Activated CD8-positive, alpha-beta memory T cell treated with anti-CD3 and anti-CD28 coated beads for 4 hours (primary cell): ENCODE measurements around the gene GALNTL6.
"Not testable (repeated sequence)": the region's sequence is repeated elsewhere in the genome, so short reads cannot be mapped to it uniquely, and the experiment has no call there.

Experiments used
- DNase-seq, 2 donors: peaks; one replicate each; pipeline ENCODE4 v3.0.0-alpha.2; 2020; ENCODE audit warnings: low read depth in 2 of 2

Gene GALNTL6

GRCh38 chr4:172390331-172390730, 577.1 kb downstream of the GALNTL6 start:
- no peak for DNase-seq

- no peak for DNase-seq
These were observed 579.5 kb downstream of the GALNTL6 start for GRCh38 chr4:172392741-172393140.

GRCh38 chr4:172393220-172393619, 580.0 kb downstream of the GALNTL6 start:
- DNase-seq, result no peak

- no peak for DNase-seq
These were observed 591.5 kb downstream of the GALNTL6 start for GRCh38 chr4:172404676-172405075.

- no peak for DNase-seq
These were observed 597.2 kb downstream of the GALNTL6 start for GRCh38 chr4:172410363-172410762.

- no peak for DNase-seq
These were observed 597.9 kb downstream of the GALNTL6 start for GRCh38 chr4:172411149-172411548.

- DNase-seq, result no peak
These were observed 599.8 kb downstream of the GALNTL6 start for GRCh38 chr4:172412851-172413580.

- not testable (repeated sequence) for DNase-seq
These were observed 615.8 kb downstream of the GALNTL6 start for GRCh38 chr4:172428979-172429378.

GRCh38 chr4:172480471-172480870, 667.3 kb downstream of the GALNTL6 start:
- no peak for DNase-seq

- no peak for DNase-seq
These were observed 668.8 kb downstream of the GALNTL6 start for GRCh38 chr4:172481802-172482508.

GRCh38 chr4:172485007-172485406, 671.8 kb downstream of the GALNTL6 start:
- no peak for DNase-seq

- DNase-seq, result no peak
These were observed 673.3 kb downstream of the GALNTL6 start for GRCh38 chr4:172486531-172486930.

- no peak for DNase-seq
These were observed 676.7 kb downstream of the GALNTL6 start for GRCh38 chr4:172489861-172490260.

- no peak for DNase-seq
These were observed 682.6 kb downstream of the GALNTL6 start for GRCh38 chr4:172495769-172496168.

- no peak for DNase-seq
These were observed 684.1 kb downstream of the GALNTL6 start for GRCh38 chr4:172497321-172497720.

- DNase-seq, result no peak
These were observed 700.8 kb downstream of the GALNTL6 start for GRCh38 chr4:172514011-172514410.

- DNase-seq, result no peak
These were observed 701.6 kb downstream of the GALNTL6 start for GRCh38 chr4:172514801-172515200.

- no peak for DNase-seq
These were observed 702.2 kb downstream of the GALNTL6 start for GRCh38 chr4:172515266-172515879.

GRCh38 chr4:172517391-172517790, 704.2 kb downstream of the GALNTL6 start:
- no peak for DNase-seq

- no peak for DNase-seq
These were observed 708.0 kb downstream of the GALNTL6 start for GRCh38 chr4:172521248-172521647.

- no peak for DNase-seq
These were observed 708.5 kb downstream of the GALNTL6 start for GRCh38 chr4:172521680-172522079.

GRCh38 chr4:172543249-172543648, 730.0 kb downstream of the GALNTL6 start:
- DNase-seq, result no peak

- DNase-seq, result no peak
These were observed 733.6 kb downstream of the GALNTL6 start for GRCh38 chr4:172546782-172547181.
